Measurements from ENCODE around the gene TPCN1.

TPCN1 gene

GRCh38 chr12:113263431-113263963 lies 42.2 kb downstream of the TPCN1 start:
- no peak for TF ChIP-seq CTCF (IDR thresholded peaks at IDR 0.05; ENCODE audit: low read depth, low read length)
- in situ Hi-C loops (cut with HindIII; ENCODE audit: low sequenced_read_pairs): no loop called here
- no peak for DNase-seq (ENCODE audit: low read depth, low spot score)
- H3K4me3 ChIP-seq (ENCODE audit: low read depth, low read length): no peak overlapping the region

- DNase-seq (ENCODE audit: low read depth, low spot score): no peak
- no peak overlapping the region for H3K4me3 ChIP-seq (ENCODE audit: low read depth, low read length)
- TF ChIP-seq CTCF (IDR thresholded peaks at IDR 0.05; ENCODE audit: low read depth, low read length): no peak
- in situ Hi-C loops (cut with HindIII; ENCODE audit: low sequenced_read_pairs): no loop called here
These were observed 45.0 kb downstream of the TPCN1 start for GRCh38 chr12:113266106-113266895.

GRCh38 chr12:113267621-113268020 lies 46.4 kb downstream of the TPCN1 start:
- in situ Hi-C loops (cut with HindIII; ENCODE audit: low sequenced_read_pairs): no loop called here
- no peak for TF ChIP-seq CTCF (IDR thresholded peaks at IDR 0.05; ENCODE audit: low read depth, low read length)
- H3K4me3 ChIP-seq (ENCODE audit: low read depth, low read length): no peak overlapping the region
- DNase-seq (ENCODE audit: low read depth, low spot score): no peak

GRCh38 chr12:113268136-113268535 lies 46.9 kb downstream of the TPCN1 start:
- no peak for DNase-seq (ENCODE audit: low read depth, low spot score)
- no peak for TF ChIP-seq CTCF (IDR thresholded peaks at IDR 0.05; ENCODE audit: low read depth, low read length)
- in situ Hi-C loops (cut with HindIII; ENCODE audit: low sequenced_read_pairs): no loop called here

GRCh38 chr12:113268621-113269020 lies 47.4 kb downstream of the TPCN1 start:
- DNase-seq (ENCODE audit: low read depth, low spot score): no peak
- in situ Hi-C loops (cut with HindIII; ENCODE audit: low sequenced_read_pairs): no loop called here
- no peak for TF ChIP-seq CTCF (IDR thresholded peaks at IDR 0.05; ENCODE audit: low read depth, low read length)
- H3K4me3 ChIP-seq (ENCODE audit: low read depth, low read length): no peak overlapping the region

More at GRCh38 chr12:113268136-113268535, 46.9 kb downstream of the TPCN1 start:
- H3K4me3 ChIP-seq (ENCODE audit: low read depth, low read length): no peak overlapping the region

- no peak for TF ChIP-seq CTCF (IDR thresholded peaks at IDR 0.05; ENCODE audit: low read depth, low read length)
- in situ Hi-C loops (cut with HindIII; ENCODE audit: low sequenced_read_pairs): no loop called here
- no peak overlapping the region for H3K4me3 ChIP-seq (ENCODE audit: low read depth, low read length)
- no peak for DNase-seq (ENCODE audit: low read depth, low spot score)
These were observed 48.1 kb downstream of the TPCN1 start for GRCh38 chr12:113269257-113269943.

All from astrocyte of the spinal cord (primary cell).